PC-9 (cell line): ENCODE results near the gene GPT2.

ENCODE experiments used
- CTCF ChIP-seq: fragments of 200-600 bp; sonication (generic); conservative IDR thresholded peaks from 2 replicates; pipeline ENCODE4 v1.6.1; 2017; ENCODE audit warnings: mixed run types, antibody characterized with exemption, mild to moderate bottlenecking, moderate library complexity
- EZH2 ChIP-seq: fragments of 200-600 bp; sonication (generic); IDR thresholded peaks from 2 replicates; pipeline ENCODE4 v1.8.0; 2017; ENCODE audit warnings: antibody characterized with exemption, low read depth

DNA sequence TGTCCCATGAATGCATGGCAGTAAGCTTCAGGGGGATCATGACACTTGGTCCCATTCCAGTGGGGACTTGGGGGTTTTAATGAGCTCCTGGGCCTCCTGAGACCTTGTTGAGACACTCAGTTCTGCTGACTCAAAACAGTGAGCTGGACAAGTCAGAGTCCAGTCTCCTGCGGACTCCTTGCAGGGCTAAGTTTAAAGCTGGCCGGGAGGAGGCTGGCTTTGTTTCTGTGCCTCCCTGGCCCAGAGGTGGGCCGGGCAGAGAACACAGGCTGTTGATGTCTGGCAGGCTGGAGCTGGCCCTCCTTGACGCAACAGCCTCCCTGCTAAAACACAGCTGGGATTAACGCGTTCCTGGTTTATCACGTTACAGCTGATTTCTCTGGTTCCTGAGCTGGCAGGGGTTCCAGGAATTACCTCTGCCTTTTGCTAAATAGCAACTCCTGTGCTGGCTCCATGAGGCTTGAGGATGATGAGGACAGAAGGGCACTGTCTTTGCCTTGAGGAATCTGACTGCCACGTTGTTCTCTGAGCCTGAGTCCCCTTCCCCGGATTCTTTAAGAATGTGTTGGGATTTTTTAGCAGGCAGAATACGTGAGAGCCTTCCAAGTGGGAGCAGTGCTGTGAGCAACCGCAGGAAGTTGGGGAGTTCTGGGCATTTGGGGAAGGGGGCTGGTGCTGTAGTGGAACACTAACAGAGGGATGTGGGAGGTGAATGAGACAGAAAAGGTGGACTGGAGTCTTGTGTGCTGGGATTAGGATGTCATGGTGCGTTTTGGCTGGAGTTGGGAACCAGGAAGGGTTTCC, 2.0 kb downstream of the GPT2 start:
- TF ChIP-seq CTCF (no peak), EZH2 (no peak)
